Common myeloid progenitor, CD34-positive (primary cell): ENCODE results near the gene ADGRD1.

Experiments
- CTCF ChIA-PET: fragments of 350-600 bp; sonication (Branson Sonifier 250); formaldehyde crosslinking; loops from one replicate; lab custom pipeline; 2021; ENCODE audit warnings: antibody characterized with exemption; lab: Charles Lee
- POLR2A ChIA-PET: fragments of 350-600 bp; sonication (Branson Sonifier 250); formaldehyde crosslinking; loops from one replicate; lab custom pipeline; 2021; ENCODE audit warnings: antibody characterized with exemption; lab: Charles Lee
- DNase-seq, 3 donors: peaks; one replicate each; pipeline versions ENCODE4 v3.0.0 to v3.0.0-alpha.2; 2013
- H3K27ac ChIP-seq, 2 experiments: 1 replicate in 1 of 2; 2 replicates in 1 of 2; pipeline ENCODE4 v1.7.0; 2013; ENCODE audit warnings: inconsistent platforms in 2 of 2, low read length in 2 of 2, mild to moderate bottlenecking in 2 of 2, low read depth in 1 of 2, moderate library complexity in 1 of 2; ENCODE audit not compliant: severe bottlenecking in 2 of 2, insufficient read depth in 1 of 2, poor library complexity in 1 of 2
- H3K27me3 ChIP-seq, 5 experiments: replicated peaks in 2 of 5; 1 replicate in 3 of 5; 2 replicates in 2 of 5; pipeline versions ENCODE4 v1.6.1 to v1.7.0; 2013; ENCODE audit warnings: low read length in 4 of 5, mild to moderate bottlenecking in 2 of 5, moderate library complexity in 2 of 5, inconsistent platforms in 1 of 5; ENCODE audit not compliant: insufficient read depth in 5 of 5, control insufficient read depth in 4 of 5
- H3K36me3 ChIP-seq, 4 experiments: 1 replicate in 2 of 4; 2 replicates in 2 of 4; pipeline versions ENCODE4 v1.6.1 to v1.7.0; 2013; ENCODE audit warnings: low read length in 3 of 4, control low read depth in 1 of 4, mild to moderate bottlenecking in 1 of 4; ENCODE audit not compliant: control insufficient read depth in 4 of 4, insufficient read depth in 4 of 4
- H3K4me1 ChIP-seq, 4 experiments: 1 replicate in 3 of 4; 2 replicates in 1 of 4; pipeline versions ENCODE4 v1.6.1 to v1.7.1; 2013; ENCODE audit warnings: low read length in 3 of 4, mild to moderate bottlenecking in 3 of 4, control low read depth in 1 of 4, inconsistent platforms in 1 of 4, moderate library complexity in 1 of 4; ENCODE audit not compliant: control insufficient read depth in 4 of 4, insufficient read depth in 4 of 4; ENCODE audit errors: control extremely low read depth in 1 of 4
- H3K4me3 ChIP-seq, 7 experiments: 1 replicate in 4 of 7; 2 replicates in 3 of 7; pipeline versions ENCODE4 v1.5.1 to v1.7.0; 2013; ENCODE audit warnings: mild to moderate bottlenecking in 7 of 7, low read length in 6 of 7, moderate library complexity in 6 of 7, inconsistent platforms in 2 of 7, low read depth in 2 of 7, control low read depth in 1 of 7; ENCODE audit not compliant: insufficient read depth in 4 of 7, control insufficient read depth in 1 of 7; ENCODE audit errors: extremely low read depth in 1 of 7
- H3K9me3 ChIP-seq, 5 experiments: 1 replicate in 4 of 5; 2 replicates in 1 of 5; pipeline versions ENCODE4 v1.6.1 to v1.7.1; 2013; ENCODE audit warnings: low read length in 4 of 5, mild to moderate bottlenecking in 2 of 5, inconsistent platforms in 1 of 5, low read depth in 1 of 5, moderate library complexity in 1 of 5; ENCODE audit not compliant: control insufficient read depth in 4 of 5, insufficient read depth in 2 of 5; ENCODE audit errors: control extremely low read depth in 1 of 5
- WGBS: methylation state at CpG from one replicate; pipeline ENCODE4 v1.1.5; 2013; ENCODE audit not compliant: insufficient coverage; 5-methylcytosine and 5-hydroxymethylcytosine counted together

The ADGRD1 gene

GRCh38 chr12:130989391-130989790, 35.7 kb downstream of the ADGRD1 start:
- WGBS: 95% methylated on average over 8 of the region's 8 CpGs
- CTCF ChIA-PET: no interaction called here

GRCh38 chr12:130990034-130990433, 36.3 kb downstream of the ADGRD1 start:
- ChIA-PET CTCF (no interaction called here), POLR2A (no interaction called here)
- peaks cover 0 to 25% (median 2%) of the 10 kb centered on the region in 5 experiments for H3K27me3 ChIP-seq
- no peaks in the 10 kb centered on the region for H3K36me3 ChIP-seq
- H3K9me3 ChIP-seq: no peaks in the 10 kb centered on the region
- H3K4me1 ChIP-seq: no peaks in the 10 kb centered on the region
- no peak for DNase-seq
- H3K27ac ChIP-seq: no peak overlapping the region
- 92% methylated on average over 8 of the region's 8 CpGs for WGBS
- H3K4me3 ChIP-seq: no peak overlapping the region

More at GRCh38 chr12:130989391-130989790, 35.7 kb downstream of the ADGRD1 start:
- Histone ChIP-seq H3K36me3 (no peaks in the 10 kb centered on the region), H3K27me3 (peaks cover 0 to 31% (median 2%) of the 10 kb centered on the region in 5 experiments), H3K4me3 (no peak overlapping the region), H3K9me3 (no peaks in the 10 kb centered on the region), H3K27ac (no peak overlapping the region), H3K4me1 (no peaks in the 10 kb centered on the region)
- no peak for DNase-seq
- POLR2A ChIA-PET: no interaction called here

GRCh38 chr12:130992448-130992847, 38.7 kb downstream of the ADGRD1 start:
- Histone ChIP-seq H3K9me3 (no peaks in the 10 kb centered on the region), H3K27me3 (peaks cover 0 to 15% (median 2%) of the 10 kb centered on the region in 5 experiments), H3K4me3 (no peak overlapping the region), H3K4me1 (no peaks in the 10 kb centered on the region), H3K36me3 (no peaks in the 10 kb centered on the region), H3K27ac (no peak overlapping the region)
- ChIA-PET POLR2A (no interaction called here), CTCF (no interaction called here)
- DNase-seq: no peak
- WGBS: 74% methylated on average over 7 of the region's 8 CpGs

- POLR2A ChIA-PET: no interaction called here
- CTCF ChIA-PET: no interaction called here
- Histone ChIP-seq H3K4me3 (no peak overlapping the region), H3K27ac (no peak overlapping the region), H3K4me1 (no peaks in the 10 kb centered on the region), H3K27me3 (peaks cover 0 to 15% (median 2%) of the 10 kb centered on the region in 5 experiments), H3K36me3 (no peaks in the 10 kb centered on the region), H3K9me3 (peaks cover 0 to 1% (median 0%) of the 10 kb centered on the region in 5 experiments)
- DNase-seq: no peak
- 92% methylated on average over 4 of the region's 5 CpGs for WGBS
These were observed 39.4 kb downstream of the ADGRD1 start for GRCh38 chr12:130992979-130993538.

- no peak for DNase-seq
- 96% methylated on average over 29 of the region's 32 CpGs for WGBS
- POLR2A ChIA-PET: no interaction called here
- Histone ChIP-seq H3K9me3 (peaks cover 0 to 3% (median 0%) of the 10 kb centered on the region in 5 experiments), H3K27ac (no peak overlapping the region), H3K4me1 (no peaks in the 10 kb centered on the region), H3K27me3 (peaks cover 0 to 10% (median 0%) of the 10 kb centered on the region in 5 experiments), H3K36me3 (no peaks in the 10 kb centered on the region), H3K4me3 (no peak overlapping the region)
- CTCF ChIA-PET: no interaction called here
These were observed 40.3 kb downstream of the ADGRD1 start for GRCh38 chr12:130993759-130994670.

- peaks cover 0 to 4% (median 0%) of the 10 kb centered on the region in 5 experiments for H3K9me3 ChIP-seq
These were observed 41.2 kb downstream of the ADGRD1 start for GRCh38 chr12:130994821-130995375.

More at GRCh38 chr12:130994821-130995375, 41.2 kb downstream of the ADGRD1 start:
- CTCF ChIA-PET: no interaction called here
- no peaks in the 10 kb centered on the region for H3K36me3 ChIP-seq
- WGBS: 94% methylated on average over 11 of the region's 12 CpGs
- H3K4me3 ChIP-seq: no peak overlapping the region
- no peak overlapping the region for H3K27ac ChIP-seq
- no peak for DNase-seq
- H3K27me3 ChIP-seq: peaks cover 0 to 8% (median 0%) of the 10 kb centered on the region in 5 experiments
- POLR2A ChIA-PET: no interaction called here
- H3K4me1 ChIP-seq: no peaks in the 10 kb centered on the region
